Adrenal gland (tissue), 5 donors: Measurements from ENCODE around the gene PPP1R9A.

Source experiments
- POLR2A ChIP-seq, 2 donors: fragments of 450-650 bp; IDR thresholded peaks; one replicate each; pipeline ENCODE4 v1.6.1; 2017; ENCODE audit warnings: antibody characterized with exemption in 2 of 2, mild to moderate bottlenecking in 2 of 2, moderate library complexity in 1 of 2
- TF ChIP-seq, protein P1 (sequence below), 6 experiments: fragments of 450-650 bp in 4 of 6; fragments of 200-600 bp in 2 of 6; sonication (generic) in 1 of 6; IDR thresholded peaks; 1 replicate in 5 of 6; 2 replicates in 1 of 6; pipeline versions ENCODE4 v1.5.1 to v1.8.0; 2016 to 2021; ENCODE audit warnings: antibody characterized with exemption in 6 of 6, mild to moderate bottlenecking in 2 of 6, moderate library complexity in 1 of 6
- donor health status: DM: no; HTN: no; CAD: no.

DNA sequence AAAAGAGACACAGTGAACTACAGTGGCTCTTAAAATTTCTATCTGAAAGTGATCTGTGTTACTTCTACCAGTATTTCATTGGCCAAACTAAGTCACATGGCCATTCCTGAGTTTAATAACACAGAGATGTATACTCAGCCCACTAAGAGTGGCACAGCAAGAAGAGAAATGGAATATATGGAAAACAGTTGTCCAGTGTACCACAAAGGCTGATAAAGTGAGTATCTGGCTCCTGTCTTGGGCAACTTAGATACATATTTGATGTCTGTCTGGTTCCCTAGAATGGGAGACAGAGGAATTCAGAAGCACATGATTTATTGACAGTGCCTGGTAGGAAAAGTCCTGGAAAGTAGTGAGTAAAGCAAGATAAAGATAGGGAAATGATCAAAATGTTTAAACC, 427.1 kb downstream of the PPP1R9A start:
- TF ChIP-seq, protein P1, sequence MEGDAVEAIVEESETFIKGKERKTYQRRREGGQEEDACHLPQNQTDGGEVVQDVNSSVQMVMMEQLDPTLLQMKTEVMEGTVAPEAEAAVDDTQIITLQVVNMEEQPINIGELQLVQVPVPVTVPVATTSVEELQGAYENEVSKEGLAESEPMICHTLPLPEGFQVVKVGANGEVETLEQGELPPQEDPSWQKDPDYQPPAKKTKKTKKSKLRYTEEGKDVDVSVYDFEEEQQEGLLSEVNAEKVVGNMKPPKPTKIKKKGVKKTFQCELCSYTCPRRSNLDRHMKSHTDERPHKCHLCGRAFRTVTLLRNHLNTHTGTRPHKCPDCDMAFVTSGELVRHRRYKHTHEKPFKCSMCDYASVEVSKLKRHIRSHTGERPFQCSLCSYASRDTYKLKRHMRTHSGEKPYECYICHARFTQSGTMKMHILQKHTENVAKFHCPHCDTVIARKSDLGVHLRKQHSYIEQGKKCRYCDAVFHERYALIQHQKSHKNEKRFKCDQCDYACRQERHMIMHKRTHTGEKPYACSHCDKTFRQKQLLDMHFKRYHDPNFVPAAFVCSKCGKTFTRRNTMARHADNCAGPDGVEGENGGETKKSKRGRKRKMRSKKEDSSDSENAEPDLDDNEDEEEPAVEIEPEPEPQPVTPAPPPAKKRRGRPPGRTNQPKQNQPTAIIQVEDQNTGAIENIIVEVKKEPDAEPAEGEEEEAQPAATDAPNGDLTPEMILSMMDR (IDR thresholded peaks at IDR 0.05), result no peak
- no peak for TF ChIP-seq POLR2A (IDR thresholded peaks at IDR 0.05)
